ENCODE results near the gene CRYGB. TPM values are rescaled to one million over a fixed set of nuclear protein-coding genes. Genes with fewer than 3 reads are reported as not detected.

The CRYGB gene
- total and polyA plus RNA-seq, 2 of the 13 experiments (the other 11 are each of a cell fraction or from before 2014, with no cell fraction given) = not detected

GRCh38 chr2:208135794-208136715, 9.9 kb downstream of the CRYGB start (continued):
- TF ChIP-seq BRF2 (CRISPR knock-in tag; IDR thresholded peaks at IDR 0.05) (no peak), XRCC5 (optimal IDR thresholded peaks at IDR 0.05; ENCODE audit: low read length) (no peak), SUZ12 (IDR thresholded peaks at IDR 0.05; ENCODE audit: low read depth, low read length) (no peak), FOXK2 (IDR thresholded peaks at IDR 0.05) (no peak), SIN3B (IDR thresholded peaks at IDR 0.05; ENCODE audit: low read length) (no peak), GMEB2 (CRISPR knock-in tag; IDR thresholded peaks at IDR 0.05; ENCODE audit: low read depth) (no peak), ZNF576 (CRISPR knock-in tag; IDR thresholded peaks at IDR 0.05) (no peak), ZHX1 (CRISPR knock-in tag; IDR thresholded peaks at IDR 0.05; ENCODE audit: low read depth) (no peak), DNMT3B (CRISPR knock-in tag; conservative IDR thresholded peaks at IDR 0.05) (no peak), ATF7-NPFF (CRISPR knock-in tag; IDR thresholded peaks at IDR 0.05; ENCODE audit: low read depth) (no peak), RAD21 (CRISPR knock-in tag; IDR thresholded peaks at IDR 0.05) (0 out of 2 replicates have a peak, but pooled peaks have one; percentile 13), ZZZ3 (CRISPR knock-in tag; IDR thresholded peaks at IDR 0.05; ENCODE audit: borderline replicate concordance) (no peak), RORA (CRISPR knock-in tag; IDR thresholded peaks at IDR 0.05) (no peak), HMGXB3 (CRISPR knock-in tag; IDR thresholded peaks at IDR 0.05; ENCODE audit: borderline replicate concordance) (0 out of 2 replicates have a peak, but pooled peaks have one; percentile 21), MLLT10 (CRISPR knock-in tag; IDR thresholded peaks at IDR 0.05) (no peak), ZNF616 (CRISPR knock-in tag; IDR thresholded peaks at IDR 0.05; ENCODE audit: low read depth) (no peak), HDAC2 (CRISPR knock-in tag; IDR thresholded peaks at IDR 0.05) (peak; percentile 85), ZNF891 (CRISPR knock-in tag; IDR thresholded peaks at IDR 0.05) (0 out of 2 replicates have a peak, but pooled peaks have one; percentile 52), FOXA1 (IDR thresholded peaks at IDR 0.05) (no peak), FOXA1 (CRISPR knock-in tag; IDR thresholded peaks at IDR 0.05) (no peak)

All from HepG2 (cell line).